Neural progenitor cell (in vitro differentiated cells): ENCODE measurements around the gene ADAMTS3. TPM values are rescaled to one million over a fixed set of nuclear protein-coding genes. Genes with fewer than 3 reads are reported as not detected.
A peak's percentile ranks its signal among the peaks of the same experiment; 100 is the strongest.

Source experiments
- DNase-seq: peaks from one replicate; pipeline ENCODE4 v3.0.0-alpha.2; 2016; ENCODE audit warnings: low spot score
- H2AFZ ChIP-seq: fragments of 200-600 bp; sonication (generic); replicated peaks from 2 replicates; pipeline ENCODE4 v1.6.1; 2016; ENCODE audit warnings: antibody characterized with exemption
- H3F3A ChIP-seq: fragments of 200-600 bp; sonication (generic); 2 replicates; pipeline ENCODE4 v1.6.1; 2016; ENCODE audit warnings: antibody characterized with exemption, low read depth
- H3K27ac ChIP-seq: fragments of 200-600 bp; sonication (generic); 2 replicates; pipeline ENCODE4 v1.5.1; 2016; ENCODE audit warnings: mild to moderate bottlenecking
- H3K27me3 ChIP-seq: fragments of 200-600 bp; sonication (generic); 2 replicates; pipeline ENCODE4 v1.6.1; 2016; ENCODE audit warnings: mild to moderate bottlenecking, moderate library complexity
- H3K36me3 ChIP-seq: fragments of 200-600 bp; sonication (generic); 2 replicates; pipeline ENCODE4 v1.5.1; 2016
- H3K4me1 ChIP-seq: fragments of 200-600 bp; sonication (generic); 2 replicates; pipeline ENCODE4 v1.6.1; 2016; ENCODE audit warnings: mixed run types
- H3K4me2 ChIP-seq: fragments of 200-600 bp; sonication (generic); 2 replicates; pipeline ENCODE4 v1.6.1; 2016
- H3K4me3 ChIP-seq: fragments of 200-600 bp; sonication (generic); 2 replicates; pipeline ENCODE4 v1.5.1; 2016
- H3K79me2 ChIP-seq: fragments of 200-600 bp; sonication (generic); 2 replicates; pipeline ENCODE4 v1.6.1; 2016; ENCODE audit warnings: low read depth
- H3K9ac ChIP-seq: fragments of 200-600 bp; sonication (generic); 2 replicates; pipeline ENCODE4 v1.6.1; 2016
- H3K9me3 ChIP-seq: fragments of 200-600 bp; sonication (generic); 2 replicates; pipeline ENCODE4 v1.5.1; 2016; ENCODE audit warnings: low read depth
- H4K20me1 ChIP-seq: fragments of 200-600 bp; sonication (generic); 2 replicates; pipeline ENCODE4 v1.6.1; 2016; ENCODE audit warnings: low read depth
- H3K27ac Mint-ChIP-seq: 3 replicates; pipeline ENCODE4 v1.8.0; 2021; ENCODE audit warnings: mixed read lengths
- H3K27me3 Mint-ChIP-seq: 2 replicates; pipeline ENCODE4 v1.8.0; 2022; ENCODE audit warnings: low read depth, mild to moderate bottlenecking, inconsistent platforms, moderate library complexity, mixed read lengths; ENCODE audit not compliant: insufficient read depth
- H3K36me3 Mint-ChIP-seq: 3 replicates; pipeline ENCODE4 v1.8.0; 2021; ENCODE audit warnings: mixed read lengths
- H3K4me1 Mint-ChIP-seq: 3 replicates; pipeline ENCODE4 v1.8.0; 2021; ENCODE audit warnings: mixed read lengths
- H3K4me3 Mint-ChIP-seq: 3 replicates; pipeline ENCODE4 v1.8.0; 2021; ENCODE audit warnings: mild to moderate bottlenecking, moderate library complexity, mixed read lengths
- H3K9me3 Mint-ChIP-seq: 3 replicates; pipeline ENCODE4 v1.8.0; 2020; ENCODE audit warnings: mixed read lengths
- CTCF ChIP-seq: fragments of 200-600 bp; sonication (generic); IDR thresholded peaks from 2 replicates; pipeline ENCODE4 v1.5.1; 2017; ENCODE audit warnings: antibody characterized with exemption, mild to moderate bottlenecking
- EZH2 ChIP-seq: fragments of 200-600 bp; sonication (generic); IDR thresholded peaks from 2 replicates; pipeline ENCODE4 v1.6.1; 2017; ENCODE audit warnings: antibody characterized with exemption, mild to moderate bottlenecking, moderate library complexity
- EZH2phosphoT487 ChIP-seq: fragments of 200-600 bp; sonication (generic); IDR thresholded peaks from 2 replicates; pipeline ENCODE4 v1.6.1; 2017; ENCODE audit warnings: antibody characterized with exemption
- total RNA-seq: library from RNA; depleted of rRNA; stranded (reverse); fragments of >200 nt; gene quantifications from 2 replicates; pipeline ENCODE4 v1.2.3, GENCODE V29; 2015; ENCODE audit warnings: low replicate concordance

Gene ADAMTS3
- 2.0 and 2.1 TPM in 2 replicates for total RNA-seq

- no peak for TF ChIP-seq CTCF
- no peak for TF ChIP-seq EZH2phosphoT487
- no peak for TF ChIP-seq EZH2
- Histone ChIP-seq H3K4me1 (peaks cover 8% of the 10 kb centered on the region), H3F3A (peaks cover 29% of the 10 kb centered on the region), H2AFZ (peak within 1 kb of the TSS; percentile 91), H4K20me1 (no peaks in the 10 kb centered on the region), H3K36me3 (no peaks in the 10 kb centered on the region), H3K27me3 (no peaks in the 10 kb centered on the region), H3K4me2 (peak within 1 kb of the TSS; percentile 93), H3K4me3 (peak within 1 kb of the TSS; percentile 86), H3K9me3 (no peaks in the 10 kb centered on the region), H3K9ac (peak within 1 kb of the TSS; percentile 66), H3K79me2 (no peaks in the 10 kb centered on the region), H3K27ac (peak within 1 kb of the TSS; percentile 63)
- Mint-ChIP-seq H3K27ac (peak within 1 kb of the TSS; percentile 95), H3K27me3 (no peaks in the 10 kb centered on the region), H3K4me3 (peak within 1 kb of the TSS; percentile 96), H3K4me1 (peaks cover 36% of the 10 kb centered on the region), H3K36me3 (no peaks in the 10 kb centered on the region), H3K9me3 (no peaks in the 10 kb centered on the region)
- peak; percentile 93 for DNase-seq
Measured at GRCh38 chr4:72568959-72569718, at the start of gene ADAMTS3. ADAMTS3 (minus strand) TSS chr4:72569221; CDS start chr4:72568762, 459 bp downstream.

GRCh38 chr4:72613959-72614358, 44.9 kb upstream of the ADAMTS3 start:
- H3K9ac ChIP-seq: no peak overlapping the region
- TF ChIP-seq EZH2 (no peak), CTCF (no peak), EZH2phosphoT487 (no peak)
- no peak overlapping the region for H3K4me2 ChIP-seq
- H3K4me1 ChIP-seq: no peaks in the 10 kb centered on the region
- H3K36me3 ChIP-seq: no peaks in the 10 kb centered on the region
- no peaks in the 10 kb centered on the region for H3K79me2 ChIP-seq
- H3K4me3 ChIP-seq: no peak overlapping the region
- H3K9me3 ChIP-seq: no peaks in the 10 kb centered on the region
- Mint-ChIP-seq H3K27ac (no peak overlapping the region), H3K9me3 (peaks cover 11% of the 10 kb centered on the region), H3K36me3 (no peaks in the 10 kb centered on the region), H3K4me3 (no peak overlapping the region), H3K4me1 (no peaks in the 10 kb centered on the region), H3K27me3 (no peaks in the 10 kb centered on the region)
- peak overlapping the region; percentile 93 for H2AFZ ChIP-seq
- H3K27ac ChIP-seq: no peak overlapping the region
- no peaks in the 10 kb centered on the region for H3K27me3 ChIP-seq
- peak; percentile 2 for DNase-seq
- H3F3A ChIP-seq: no peaks in the 10 kb centered on the region
- H4K20me1 ChIP-seq: no peaks in the 10 kb centered on the region

GRCh38 chr4:72606751-72607150, 37.7 kb upstream of the ADAMTS3 start:
- Histone ChIP-seq H3K4me2 (no peak overlapping the region), H3K79me2 (no peaks in the 10 kb centered on the region), H2AFZ (no peak overlapping the region), H4K20me1 (no peaks in the 10 kb centered on the region), H3K9me3 (no peaks in the 10 kb centered on the region), H3K4me1 (no peaks in the 10 kb centered on the region), H3K4me3 (no peak overlapping the region), H3K9ac (no peak overlapping the region), H3K36me3 (no peaks in the 10 kb centered on the region), H3K27me3 (no peaks in the 10 kb centered on the region), H3K27ac (no peak overlapping the region), H3F3A (no peaks in the 10 kb centered on the region)
- H3K36me3 Mint-ChIP-seq: peaks cover 3% of the 10 kb centered on the region
- TF ChIP-seq EZH2phosphoT487 (no peak), CTCF (no peak), EZH2 (no peak)
- no peak overlapping the region for H3K4me3 Mint-ChIP-seq
- H3K4me1 Mint-ChIP-seq: no peaks in the 10 kb centered on the region
- peaks cover 23% of the 10 kb centered on the region for H3K9me3 Mint-ChIP-seq
- H3K27me3 Mint-ChIP-seq: peaks cover 2% of the 10 kb centered on the region
- no peak for DNase-seq
- H3K27ac Mint-ChIP-seq: no peak overlapping the region
